Thoracic aorta (tissue), 2 donors: ENCODE results near the gene SLC7A4. TPM values are rescaled to one million over a fixed set of nuclear protein-coding genes. Genes with fewer than 3 reads are reported as not detected.
"Not testable (repeated sequence)": the region's sequence is repeated elsewhere in the genome, so short reads cannot be mapped to it uniquely, and the experiment has no call there.

Experiments
- ATAC-seq: fragments of 150-250 bp; one replicate; pipeline ENCODE4 v1.8.0; 2017; ENCODE audit warnings: low read depth; ENCODE audit not compliant: insufficient number of reproducible peaks, low FRiP score
- DNase-seq: peaks from one replicate; pipeline ENCODE4 v3.0.0-alpha.2; 2020; ENCODE audit warnings: low spot score
- H3K27ac ChIP-seq, 2 donors: fragments of 200-600 bp; sonication (generic); 1 replicate in 1 of 2; 2 replicates in 1 of 2; pipeline ENCODE4 v1.5.1; 2016; ENCODE audit warnings: mild to moderate bottlenecking in 2 of 2, moderate library complexity in 2 of 2
- H3K27me3 ChIP-seq: fragments of 200-600 bp; sonication (generic); replicated peaks from 2 replicates; pipeline ENCODE4 v1.6.0; 2016; ENCODE audit warnings: mild to moderate bottlenecking; ENCODE audit not compliant: insufficient read depth
- H3K36me3 ChIP-seq: fragments of 200-600 bp; sonication (generic); one replicate; pipeline ENCODE4 v1.5.1; 2016
- H3K4me1 ChIP-seq, 2 donors: fragments of 200-600 bp; sonication (generic); 1 replicate in 1 of 2; 2 replicates in 1 of 2; pipeline versions ENCODE4 v1.5.1 to v1.6.0; 2016; ENCODE audit warnings: low read depth in 2 of 2, mild to moderate bottlenecking in 1 of 2; ENCODE audit not compliant: control insufficient read depth in 1 of 2
- H3K4me3 ChIP-seq: fragments of 200-600 bp; sonication (generic); 2 replicates; pipeline ENCODE4 v1.5.1; 2016; ENCODE audit warnings: mild to moderate bottlenecking
- H3K9me3 ChIP-seq: fragments of 200-600 bp; sonication (generic); 2 replicates; pipeline ENCODE4 v1.5.1; 2016
- CTCF ChIP-seq: fragments of 200-600 bp; sonication (generic); IDR thresholded peaks from one replicate; pipeline ENCODE4 v1.5.1; 2019; ENCODE audit warnings: antibody characterized with exemption
- total RNA-seq, 2 donors: library from RNA; depleted of rRNA; stranded (reverse); fragments of >200 nt; gene quantifications; one replicate each; pipeline versions ENCODE4 v1.1.0 to v1.2.3, GENCODE V29; 2016

Gene SLC7A4
- total RNA-seq, 2 donors from 2014 or later, result 1.2 TPM; not detected in 1

- Histone ChIP-seq H3K36me3 (no peaks in the 10 kb centered on the region), H3K4me3 (no peak overlapping the region), H3K27me3 (no peaks in the 10 kb centered on the region), H3K27ac (no peak overlapping the region), H3K9me3 (no peaks in the 10 kb centered on the region), H3K4me1 (no peaks in the 10 kb centered on the region)
- ATAC-seq (no peak), DNase-seq (no peak)
- TF ChIP-seq CTCF, result no peak
Measured at GRCh38 chr22:21051831-21052400, 19.6 kb upstream of the SLC7A4 start.

- Histone ChIP-seq H3K4me3 (no peak overlapping the region), H3K9me3 (no peaks in the 10 kb centered on the region), H3K36me3 (no peaks in the 10 kb centered on the region), H3K27me3 (no peaks in the 10 kb centered on the region), H3K4me1 (no peaks in the 10 kb centered on the region), H3K27ac (no peak overlapping the region)
- TF ChIP-seq CTCF, result no peak
- DNase-seq, result no peak
- ATAC-seq, result no peak
Measured at GRCh38 chr22:21051145-21051830, 18.9 kb upstream of the SLC7A4 start.

DNA sequence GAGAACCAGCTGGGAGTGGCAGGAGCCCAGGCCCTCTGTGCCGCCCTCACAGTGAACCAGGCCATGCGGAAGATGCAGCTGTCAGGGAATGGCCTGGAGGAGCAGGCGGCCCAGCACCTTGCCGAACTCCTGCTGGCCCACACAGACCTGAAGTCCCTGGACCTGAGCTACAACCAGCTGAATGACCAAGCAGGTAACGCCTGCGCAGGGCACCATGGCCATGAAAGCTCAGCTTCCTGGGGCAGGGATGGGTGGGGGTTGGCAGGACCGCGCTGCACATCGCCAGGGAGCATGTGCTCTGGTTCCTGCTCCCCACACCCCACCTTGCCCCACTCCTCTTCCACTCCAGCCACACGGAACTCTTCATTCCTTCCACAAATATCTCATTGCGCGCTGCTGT is 16.6 kb upstream of the SLC7A4 start:
- not testable (repeated sequence) for DNase-seq, H3K27me3 ChIP-seq, H3K27ac ChIP-seq, ATAC-seq, H3K9me3 ChIP-seq, H3K36me3 ChIP-seq, H3K4me3 ChIP-seq
- H3K4me1 ChIP-seq, result peaks cover 11 to 14% of the 10 kb centered on the region in 2 donors

DNA sequence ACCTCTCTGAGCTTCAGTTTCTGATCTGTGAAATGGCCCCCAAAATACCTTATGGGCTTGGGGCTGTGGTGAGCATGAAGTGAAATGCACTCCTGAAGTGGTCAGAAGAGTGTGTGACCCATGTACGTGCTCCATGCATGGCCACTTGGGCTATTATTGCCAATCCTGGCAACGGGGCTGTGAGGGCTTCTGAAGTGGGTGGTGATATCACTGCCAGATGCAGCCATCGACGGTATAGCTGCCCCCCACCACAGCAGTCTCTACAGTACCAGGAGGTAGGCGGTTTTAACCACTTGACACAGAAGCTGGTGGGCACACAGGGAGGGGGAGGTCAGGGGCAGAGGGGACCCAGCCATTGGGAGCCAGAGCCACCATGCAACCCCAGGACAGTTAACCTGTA is 16.1 kb upstream of the SLC7A4 start:
- not testable (repeated sequence) for H3K4me3 ChIP-seq, H3K27ac ChIP-seq, H3K27me3 ChIP-seq, ATAC-seq, DNase-seq, H3K9me3 ChIP-seq, H3K36me3 ChIP-seq
- peaks cover 11 to 14% of the 10 kb centered on the region in 2 donors for H3K4me1 ChIP-seq

DNA sequence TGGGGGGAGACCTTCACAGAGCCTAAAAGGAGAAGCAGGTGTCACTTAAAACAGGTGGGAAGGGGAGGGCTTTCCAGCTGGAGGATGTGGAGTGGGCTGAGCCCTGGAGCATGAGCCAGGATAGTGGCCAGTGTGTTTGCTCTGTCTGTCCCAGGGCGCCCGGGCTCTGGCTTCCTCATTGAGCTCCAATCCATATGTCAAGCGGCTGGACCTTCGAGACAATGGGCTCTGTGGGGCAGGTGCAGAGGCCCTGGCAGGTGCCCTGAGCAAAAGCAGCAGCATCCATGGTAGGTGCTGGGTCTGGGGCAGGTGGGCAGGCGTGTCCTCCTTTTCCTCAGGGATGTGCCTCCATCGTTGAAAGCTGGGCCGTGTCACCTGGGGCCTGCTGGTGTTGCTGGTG is 15.4 kb upstream of the SLC7A4 start:
- ATAC-seq, result no peak
- DNase-seq, result no peak
- Histone ChIP-seq H3K4me1 (peaks cover 11 to 14% of the 10 kb centered on the region in 2 donors), H3K9me3 (no peaks in the 10 kb centered on the region), H3K4me3 (no peak overlapping the region), H3K27ac (no peak overlapping the region), H3K27me3 (no peaks in the 10 kb centered on the region), H3K36me3 (no peaks in the 10 kb centered on the region)
- TF ChIP-seq CTCF, result no peak

- no peak for TF ChIP-seq CTCF
- H3K27ac ChIP-seq, result no peak overlapping the region
- no peaks in the 10 kb centered on the region for H3K36me3 ChIP-seq
- no peaks in the 10 kb centered on the region for H3K9me3 ChIP-seq
- no peaks in the 10 kb centered on the region for H3K27me3 ChIP-seq
- peaks cover 11 to 14% of the 10 kb centered on the region in 2 donors for H3K4me1 ChIP-seq
- no peak for ATAC-seq
- no peak overlapping the region for H3K4me3 ChIP-seq
- DNase-seq, result no peak
Measured at GRCh38 chr22:21047035-21047661, 14.8 kb upstream of the SLC7A4 start.
